HG02798 (cell line): ENCODE data around the gene PSIP1.

Experiments
- ATAC-seq: cut with Tn5 transposase; IDR thresholded peaks from one replicate; pipeline ENCODE4 v1.9.1; 2021; ENCODE audit warnings: mild to moderate bottlenecking; ENCODE audit not compliant: unreplicated experiment, poor library complexity

PSIP1 gene

DNA sequence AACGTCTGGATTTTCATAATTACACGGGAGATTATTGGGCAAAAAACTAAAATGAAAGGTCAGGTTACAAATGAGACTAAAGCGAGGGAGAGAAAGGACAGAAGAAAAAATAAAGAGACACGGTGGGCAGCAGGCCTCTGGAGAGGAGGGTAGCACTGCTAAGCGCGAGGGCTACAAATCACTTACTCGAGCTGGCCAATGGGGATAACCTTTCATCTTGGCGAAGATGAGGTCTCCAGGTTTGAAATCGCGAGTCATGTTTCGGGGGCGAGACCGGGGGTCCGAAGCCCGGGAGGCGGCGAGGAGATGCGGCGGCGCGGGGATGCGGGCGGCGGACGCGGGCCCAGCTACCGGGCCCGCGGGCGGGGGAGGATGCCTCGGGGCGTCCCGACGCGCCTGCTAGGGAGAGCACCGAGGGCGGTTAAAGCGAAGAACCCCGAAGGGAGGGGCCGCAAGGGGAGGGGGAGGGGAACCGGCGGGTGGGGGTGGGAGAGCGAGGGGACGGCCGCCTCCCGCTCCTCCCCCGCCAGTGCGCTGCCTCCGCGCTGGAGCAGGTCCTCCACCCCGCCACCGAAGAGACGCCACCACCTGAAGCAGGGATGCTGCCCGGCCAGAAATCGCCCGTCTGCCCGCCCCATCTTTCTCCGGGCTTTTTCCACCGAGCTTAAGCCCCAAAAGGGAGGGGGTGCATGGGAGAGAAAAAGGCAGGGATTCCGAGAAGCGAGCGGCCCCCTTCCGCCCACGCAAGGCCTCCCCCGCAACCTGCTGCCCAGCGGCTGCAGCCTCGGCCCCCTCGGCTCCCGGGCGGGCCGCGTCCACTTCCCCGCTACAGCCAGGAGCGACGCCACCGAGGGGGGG, 610 bp downstream of the PSIP1 start:
- peak; percentile 48 for ATAC-seq

DNA sequence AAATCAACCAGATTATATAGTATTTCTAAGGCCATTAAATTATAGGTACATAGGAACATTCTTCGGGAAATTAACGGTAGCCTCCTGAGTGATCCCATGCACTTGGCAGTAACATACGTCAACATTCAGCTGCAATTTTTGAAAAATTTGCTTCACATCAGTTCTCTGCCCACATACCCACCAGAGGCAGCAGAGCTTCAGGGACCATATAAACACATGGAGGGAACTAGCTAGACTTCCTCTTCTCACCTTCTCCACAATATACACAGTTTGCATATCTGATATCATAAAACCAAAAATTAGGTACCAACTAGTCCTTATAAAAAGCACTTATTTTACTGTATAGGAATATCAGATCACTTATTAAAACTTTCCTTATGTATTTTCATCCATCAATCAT, 4.8 kb downstream of the PSIP1 start:
- ATAC-seq = no peak

DNA sequence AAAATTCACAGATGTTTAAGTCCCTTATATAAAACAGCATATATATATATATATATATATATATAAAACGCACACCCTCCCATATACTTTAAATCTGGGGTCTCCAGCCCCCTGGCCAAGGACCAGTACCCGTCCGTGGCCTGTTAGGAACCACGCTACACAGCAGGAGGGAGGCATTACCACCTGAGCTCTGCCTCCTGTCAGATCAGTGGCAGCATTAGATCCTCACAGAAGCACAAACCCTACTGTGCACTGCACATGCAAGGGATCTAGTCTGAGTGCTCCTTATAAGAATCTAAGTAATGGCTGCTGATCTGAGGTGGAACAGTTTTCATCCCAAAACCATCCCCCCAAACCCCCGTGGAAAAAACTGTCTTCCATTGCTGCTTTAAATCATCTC, 9.0 kb downstream of the PSIP1 start:
- no peak for ATAC-seq

DNA sequence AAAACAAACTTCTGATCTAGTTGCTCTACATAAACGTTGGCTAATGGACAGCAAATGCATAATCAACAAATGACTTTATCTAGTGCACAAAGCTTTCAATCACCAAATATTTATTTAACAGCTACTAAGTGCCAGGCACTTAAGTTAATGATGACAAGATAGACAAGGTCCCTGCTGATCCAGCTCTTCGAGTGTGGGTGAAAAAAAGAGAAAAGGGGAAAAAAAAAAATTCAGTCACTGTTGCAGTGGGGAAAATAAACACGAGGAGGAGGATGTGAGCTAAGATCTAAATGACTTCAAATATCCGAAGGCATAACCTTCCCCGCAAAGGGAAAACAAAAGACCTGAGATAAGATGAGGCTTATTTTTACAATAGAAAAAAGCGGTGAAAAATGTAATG, 9.6 kb downstream of the PSIP1 start:
- ATAC-seq = no peak

DNA sequence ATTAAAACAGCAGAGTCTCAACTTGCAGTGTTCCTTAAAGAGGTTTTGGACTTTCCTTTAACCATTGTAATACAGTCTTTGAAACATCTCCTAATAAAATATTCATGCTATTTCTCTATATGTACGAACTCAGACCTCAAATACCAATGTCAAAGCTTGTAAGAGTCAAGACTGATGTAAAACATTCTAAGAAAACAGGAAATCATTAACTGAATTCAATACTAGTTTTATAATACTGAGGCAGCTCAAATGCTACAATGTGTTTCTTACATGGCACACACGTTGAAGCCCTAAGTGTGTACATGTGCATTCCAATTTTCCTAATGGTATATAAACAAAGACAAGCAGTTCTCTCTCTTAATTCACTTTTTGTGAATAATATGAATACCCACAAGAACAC, 11.6 kb downstream of the PSIP1 start:
- ATAC-seq = no peak

DNA sequence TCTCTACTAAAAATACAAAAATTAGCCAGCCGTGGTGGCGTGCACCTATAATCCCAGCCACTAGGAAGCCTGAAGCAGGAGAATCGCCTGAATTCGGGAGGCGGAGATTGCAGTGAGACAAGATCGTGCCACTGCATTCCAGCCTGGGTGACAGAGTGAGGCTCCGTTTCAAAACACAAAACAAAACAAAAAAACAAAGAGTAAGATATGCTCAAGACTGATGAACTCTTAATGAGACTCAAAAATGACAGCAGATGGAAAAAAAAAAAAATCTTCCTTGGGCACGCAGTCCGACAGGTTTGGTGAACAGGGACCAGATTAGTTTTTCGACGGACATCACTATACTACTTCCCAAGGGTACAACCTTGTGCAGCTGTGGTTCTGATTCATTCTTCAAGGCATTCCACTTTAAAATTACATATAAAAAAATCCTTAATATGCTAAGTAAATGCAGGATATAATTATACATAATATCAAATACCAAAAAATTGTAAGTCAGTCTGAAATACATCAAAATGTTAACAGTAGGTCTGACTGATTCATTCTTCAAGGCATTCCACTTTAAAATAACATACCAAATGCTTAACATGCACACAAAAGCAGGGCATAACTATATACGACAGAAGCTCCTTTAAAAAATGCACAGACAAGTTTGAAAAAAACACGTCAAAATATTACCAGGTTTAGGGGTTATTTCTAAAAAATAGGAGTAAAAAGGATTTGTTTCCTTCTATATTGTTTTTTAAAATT, 12.3 kb downstream of the PSIP1 start:
- ATAC-seq = no peak

DNA sequence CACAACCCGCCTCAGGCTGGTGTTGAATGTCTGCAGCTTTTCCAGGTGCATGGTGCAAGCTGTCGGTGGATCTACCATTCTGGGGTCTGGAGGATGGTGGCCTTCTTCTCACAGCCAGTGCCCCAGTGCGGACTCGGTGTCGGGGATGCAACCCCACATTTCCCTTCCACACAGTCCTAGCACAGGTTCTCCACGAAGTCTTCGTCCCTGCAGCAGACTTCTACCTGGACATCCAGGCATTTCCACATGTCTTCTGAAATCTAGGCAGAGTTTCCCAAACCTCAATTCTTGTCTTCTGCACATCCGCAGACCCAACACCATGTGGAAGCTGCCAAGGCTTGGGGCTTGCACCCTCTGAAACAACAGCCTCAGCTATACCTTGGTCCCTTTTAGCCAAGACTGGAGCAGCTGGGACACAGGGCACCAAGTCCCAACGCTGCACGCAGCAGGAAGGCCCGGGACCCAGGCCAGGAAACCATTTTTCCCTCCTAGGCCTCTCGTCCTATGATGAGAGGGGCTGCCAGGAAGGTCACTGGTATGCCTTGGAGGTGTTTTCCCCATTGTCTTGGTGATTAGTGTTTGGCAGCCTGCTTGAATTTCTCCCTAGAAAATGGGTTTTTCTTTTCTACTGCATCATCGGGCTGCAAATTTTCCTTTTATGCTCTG, 18.2 kb downstream of the PSIP1 start:
- ATAC-seq = no peak

DNA sequence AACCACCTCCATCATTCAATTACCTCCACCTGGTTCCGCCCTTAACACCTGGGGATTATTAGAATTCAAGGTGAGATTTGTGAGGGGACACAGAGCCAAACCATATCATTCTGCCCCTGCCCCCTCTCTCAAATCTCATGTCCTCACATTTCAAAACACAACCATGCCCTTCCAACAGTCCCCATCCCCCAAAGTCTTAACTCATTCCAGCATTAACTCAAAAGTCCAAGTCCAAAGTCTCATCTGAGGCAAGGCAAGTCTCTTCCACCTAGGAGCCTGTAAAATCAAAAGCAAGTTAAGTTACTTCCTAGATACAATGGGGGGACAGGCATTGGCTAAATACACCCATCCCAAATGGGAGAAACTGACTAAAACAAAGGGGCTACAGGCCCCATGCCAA, 18.8 kb downstream of the PSIP1 start:
- no peak for ATAC-seq

DNA sequence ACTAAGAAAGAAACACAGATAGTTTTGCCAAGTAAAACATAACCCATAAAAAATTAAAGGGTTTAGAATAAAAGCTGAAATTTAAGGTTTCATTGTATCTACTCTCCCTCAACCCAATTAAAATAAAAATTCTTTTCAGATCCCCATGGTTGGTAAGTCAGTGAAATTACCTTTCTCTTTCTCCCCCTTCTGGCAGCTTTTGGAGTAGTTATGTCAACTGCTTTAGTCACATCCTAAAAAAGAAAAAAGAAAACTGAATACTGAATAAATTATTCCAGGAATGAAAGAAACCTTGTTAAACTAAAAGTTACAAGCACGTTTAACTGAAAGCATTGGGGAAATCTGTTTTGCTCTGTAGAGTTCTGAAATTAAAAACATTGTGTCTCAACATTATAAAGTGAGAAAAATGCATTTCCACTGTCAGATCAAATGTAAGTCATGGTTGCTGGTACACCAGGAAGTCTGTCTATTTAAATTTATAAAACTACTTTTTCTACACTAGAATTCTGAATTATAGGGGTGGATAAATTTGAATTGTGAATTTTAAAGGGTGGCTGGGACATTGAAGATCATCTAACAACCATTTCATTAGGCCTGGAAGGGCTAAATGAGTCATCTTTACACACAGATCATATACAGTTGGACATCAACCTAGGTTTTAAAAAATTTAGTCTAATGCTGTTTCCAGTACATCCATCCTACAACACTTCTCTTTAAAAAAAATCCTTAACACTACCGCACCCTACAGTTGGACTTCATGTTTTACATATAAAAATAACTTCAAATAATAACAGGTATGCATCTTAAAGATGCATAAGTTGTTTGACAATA, 24.7 kb downstream of the PSIP1 start:
- no peak for ATAC-seq

DNA sequence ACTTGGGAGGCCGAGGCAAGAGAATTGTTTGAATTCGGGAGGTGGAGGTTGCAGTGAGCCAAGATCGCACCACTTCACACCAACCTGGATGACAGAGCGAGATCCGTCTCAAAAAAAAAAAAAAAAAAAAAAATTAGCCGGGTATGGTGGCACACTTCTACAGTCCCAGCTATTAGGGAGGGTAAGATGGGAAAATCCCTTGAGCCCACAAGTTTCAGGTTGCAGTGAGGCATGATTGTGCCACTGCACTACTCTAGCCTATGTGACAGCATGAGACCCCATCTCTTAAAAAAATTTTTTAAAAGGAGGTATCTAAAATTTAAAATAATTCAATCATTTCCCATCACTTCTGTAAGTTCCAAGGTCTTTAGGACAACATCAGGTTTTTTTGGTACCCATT, 26.0 kb downstream of the PSIP1 start:
- no peak for ATAC-seq

DNA sequence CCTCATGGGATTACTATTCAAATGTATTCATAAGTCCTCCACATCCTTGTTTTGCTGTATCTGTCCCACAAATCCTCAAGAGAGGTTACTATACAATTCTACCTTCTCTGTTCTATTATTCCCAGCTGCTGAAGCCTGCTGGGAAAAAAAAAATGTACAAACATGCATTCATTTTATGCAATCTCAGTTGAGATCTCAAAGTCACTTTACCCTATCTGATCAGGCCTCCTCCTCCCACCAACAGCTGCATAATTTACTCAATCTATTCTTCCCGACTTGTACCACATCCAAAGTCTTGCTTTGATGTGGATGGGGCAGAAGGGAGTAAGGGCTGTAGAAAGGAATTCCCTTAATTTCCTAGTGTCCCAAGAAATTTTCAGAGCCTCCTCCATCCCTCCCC, 28.6 kb downstream of the PSIP1 start:
- no peak for ATAC-seq

DNA sequence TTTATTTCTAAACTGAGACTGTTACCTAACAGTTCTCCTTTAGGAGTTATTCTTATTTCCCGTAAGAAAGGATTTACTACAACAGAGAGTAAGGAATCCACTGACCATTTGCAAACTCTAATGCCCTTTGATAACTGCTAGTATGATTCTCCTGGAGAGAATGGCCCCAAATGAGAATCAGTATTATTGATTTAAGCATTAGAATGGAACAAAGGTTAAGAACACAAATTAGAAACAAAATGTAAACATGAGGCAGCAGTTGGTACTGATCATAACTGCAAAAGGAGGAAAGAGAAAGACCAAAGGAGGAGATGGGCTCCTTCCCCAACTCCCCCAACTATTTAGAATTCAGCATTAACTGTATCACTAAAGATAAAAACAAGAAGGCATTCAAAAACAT, 30.7 kb downstream of the PSIP1 start:
- ATAC-seq = no peak

DNA sequence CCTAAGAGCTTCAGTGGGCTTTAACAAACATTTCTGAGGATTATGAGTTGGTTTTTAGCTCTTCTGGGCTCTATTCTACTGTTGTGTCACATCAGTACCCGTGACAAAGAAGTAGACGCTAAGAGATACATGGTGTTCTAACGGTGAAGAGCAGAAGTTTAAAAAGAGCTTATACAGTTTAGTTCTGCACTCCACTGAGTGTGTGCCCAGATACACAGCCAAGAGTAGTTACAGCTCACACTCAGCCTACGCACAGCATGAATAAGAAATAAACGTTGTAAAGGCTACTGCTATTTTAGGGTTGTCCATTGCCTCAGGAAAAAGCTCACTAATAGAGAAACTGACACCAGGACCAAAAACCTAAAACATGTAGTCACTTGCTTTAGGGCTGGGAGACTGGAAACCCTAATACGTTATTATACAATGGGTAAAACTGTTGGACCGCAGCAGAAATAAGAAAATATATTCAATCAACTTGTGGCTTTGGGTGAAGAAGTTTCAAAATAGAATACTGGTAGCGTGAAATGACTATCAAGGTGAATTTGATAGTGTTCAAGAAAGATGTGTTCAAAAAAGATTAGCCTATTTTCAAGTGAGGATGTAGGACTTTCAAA, 34.7 kb downstream of the PSIP1 start:
- peak; percentile 67 for ATAC-seq

DNA sequence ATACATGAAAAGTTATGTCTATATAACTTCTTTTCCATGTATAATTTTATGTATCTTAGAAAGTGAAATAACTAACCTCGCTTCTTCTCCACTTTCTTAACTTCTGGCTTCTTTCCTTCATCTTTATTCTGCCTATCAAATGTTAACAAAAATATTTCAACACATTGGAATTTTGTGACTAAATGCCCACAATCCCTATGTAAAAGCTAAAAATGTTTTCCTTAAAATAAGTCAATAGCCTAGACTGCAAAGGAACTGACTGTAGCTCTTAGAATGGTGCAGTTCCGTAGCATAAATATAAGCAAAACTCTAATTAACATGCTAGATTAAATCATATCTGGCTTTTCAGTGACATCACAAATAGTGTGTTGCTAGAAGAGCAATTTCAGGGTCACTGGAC, 40.9 kb downstream of the PSIP1 start:
- no peak for ATAC-seq

DNA sequence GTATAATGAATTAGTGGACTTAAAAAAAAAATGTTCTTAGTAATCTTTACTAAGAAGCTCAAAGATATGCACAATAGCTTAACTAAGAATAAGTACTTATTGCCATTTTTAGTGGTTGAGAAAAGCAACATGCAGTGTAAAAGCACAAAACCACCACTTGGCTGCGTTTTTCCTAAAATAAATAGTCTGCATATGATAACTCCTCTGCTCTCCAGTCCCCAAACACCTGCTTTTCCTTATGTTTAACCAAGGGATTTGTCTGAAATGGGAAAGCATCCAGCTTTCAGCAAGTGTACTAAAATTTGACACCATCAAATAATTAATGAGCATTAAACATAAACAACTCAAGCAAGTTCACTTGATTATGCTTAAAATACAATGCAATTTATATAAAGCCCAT, 41.4 kb downstream of the PSIP1 start:
- no peak for ATAC-seq

DNA sequence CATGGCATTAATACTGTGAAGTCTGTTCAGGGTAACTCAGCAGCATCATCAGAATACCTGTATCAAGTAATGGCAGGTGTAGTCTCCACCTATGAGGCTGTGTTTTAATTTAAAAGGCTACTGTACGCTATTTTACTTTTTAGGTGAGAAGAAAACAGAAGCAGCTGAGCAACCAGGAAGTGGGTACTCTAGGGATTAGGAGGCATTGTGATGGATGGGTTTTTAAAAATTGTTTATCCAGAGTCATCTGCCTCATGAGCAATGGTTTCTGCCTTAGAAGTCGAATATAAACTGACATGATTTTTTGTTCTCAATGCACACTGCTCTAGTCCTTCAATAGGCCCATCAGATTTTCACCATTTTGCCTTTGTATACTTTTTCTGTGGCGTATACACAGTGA, 42.6 kb downstream of the PSIP1 start:
- ATAC-seq = no peak

DNA sequence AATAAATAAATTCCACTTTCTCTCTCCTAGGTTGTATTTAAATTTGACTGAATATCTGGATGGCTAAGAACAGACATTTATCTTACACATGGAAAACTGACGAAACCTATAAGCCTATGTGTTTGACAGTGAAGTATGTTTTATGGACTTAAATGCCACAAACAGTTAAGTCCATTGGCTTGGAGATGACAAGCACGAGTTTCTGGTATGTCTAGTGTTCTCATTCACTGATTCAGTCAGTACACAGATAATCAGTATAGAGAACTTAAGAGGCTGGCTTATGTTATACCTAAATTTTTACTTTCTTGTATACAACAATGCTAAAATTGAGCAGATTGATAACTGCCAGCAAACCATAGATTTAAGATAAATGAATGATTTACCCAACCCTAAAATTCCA, 49.2 kb downstream of the PSIP1 start:
- ATAC-seq = no peak

DNA sequence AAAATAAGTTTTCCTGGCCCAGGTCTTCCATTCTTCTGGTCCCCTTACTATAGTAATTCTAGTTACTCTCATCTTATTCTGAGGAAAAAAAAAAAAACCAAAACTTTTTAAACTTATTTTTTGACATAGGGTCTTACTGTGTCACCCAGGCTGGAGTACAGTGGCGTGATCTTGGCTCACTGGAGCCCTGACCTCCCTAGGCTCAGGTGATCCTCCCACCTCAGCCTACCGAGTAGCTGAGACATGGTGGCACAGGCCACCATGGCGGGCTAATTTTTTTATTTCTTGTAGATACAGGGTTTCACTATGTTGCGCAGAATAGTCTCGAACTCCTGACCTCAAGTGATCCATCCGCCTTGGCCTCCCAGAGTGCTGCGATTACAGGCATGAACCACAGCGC, 49.7 kb downstream of the PSIP1 start:
- no peak for ATAC-seq

DNA sequence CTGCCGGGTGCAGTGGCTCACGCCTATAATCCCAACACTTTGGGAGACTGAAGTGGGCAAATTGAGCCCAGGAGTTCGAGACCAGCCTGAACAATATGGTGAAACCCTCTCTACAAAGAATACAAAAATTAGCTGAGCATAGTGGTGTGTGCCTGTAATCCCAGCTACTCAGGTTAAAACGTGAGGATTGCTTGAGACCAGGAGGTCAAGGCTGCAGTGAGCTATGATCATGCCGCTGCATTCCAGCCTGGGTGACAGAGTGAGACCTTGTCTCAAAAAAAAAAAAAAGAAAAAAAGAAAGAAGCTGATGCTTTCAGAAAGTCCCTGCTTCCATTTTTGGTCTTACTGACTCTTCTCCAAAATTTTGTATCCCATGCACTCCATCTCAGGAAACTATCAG, 56.8 kb downstream of the PSIP1 start:
- no peak for ATAC-seq

DNA sequence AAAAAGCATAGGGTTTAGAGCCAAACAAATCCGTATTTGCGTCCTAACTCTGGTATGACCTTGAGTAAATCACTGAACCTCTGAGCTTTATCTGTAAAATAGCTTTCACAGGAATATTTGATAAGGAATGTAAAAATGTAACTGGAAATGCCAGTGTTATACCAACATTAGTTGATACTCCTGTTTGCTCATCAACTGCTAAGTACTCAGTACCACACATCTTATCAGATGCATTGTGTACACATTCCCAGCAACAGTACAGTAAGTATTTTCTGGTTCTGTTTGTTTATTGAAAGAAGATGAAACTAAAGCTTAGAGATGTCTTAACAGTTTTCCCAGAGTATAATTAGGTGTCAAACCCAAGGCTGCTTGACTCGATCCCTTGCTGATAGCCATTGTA, 66.6 kb downstream of the PSIP1 start:
- ATAC-seq = no peak
